ENCODE data around the gene POLN. TPM values are rescaled to one million over a fixed set of nuclear protein-coding genes. Genes with fewer than 3 reads are reported as not detected.

POLN gene
- total RNA-seq, 1 experiment from 2014 or later, result 0.50 TPM

- no peak for DNase-seq (ENCODE audit: extremely low read depth, low read depth)
Observed at GRCh38 chr4:2264481-2265041, 22.6 kb upstream of the POLN start.

- no peak for DNase-seq (ENCODE audit: extremely low read depth, low read depth)
Observed at GRCh38 chr4:2263926-2264321, 22.0 kb upstream of the POLN start.

- no peak for DNase-seq (ENCODE audit: extremely low read depth, low read depth)
Observed at GRCh38 chr4:2262944-2263250, 21.0 kb upstream of the POLN start.

- peak; percentile 97 for DNase-seq (ENCODE audit: extremely low read depth, low read depth)
Observed at GRCh38 chr4:2262145-2262943, 20.4 kb upstream of the POLN start.

GRCh38 chr4:2261853-2262144 is 19.9 kb upstream of the POLN start, which contains the start of gene MXD4:
MXD4 (minus strand) TSS chr4:2262109; CDS start chr4:2261980, 129 bp downstream.
- DNase-seq (ENCODE audit: extremely low read depth, low read depth), result no peak

- DNase-seq (ENCODE audit: extremely low read depth, low read depth), result peak; percentile 22
Observed at GRCh38 chr4:2261110-2261852, 19.4 kb upstream of the POLN start.

GRCh38 chr4:2260344-2261109 is 18.6 kb upstream of the POLN start:
- no peak for DNase-seq (ENCODE audit: extremely low read depth, low read depth)

- no peak for DNase-seq (ENCODE audit: extremely low read depth, low read depth)
Observed at GRCh38 chr4:2259541-2260343, 17.8 kb upstream of the POLN start.

- DNase-seq (ENCODE audit: extremely low read depth, low read depth), result no peak
Observed at GRCh38 chr4:2259036-2259540, 17.2 kb upstream of the POLN start.

GRCh38 chr4:2258091-2259035 is 16.4 kb upstream of the POLN start:
- DNase-seq (ENCODE audit: extremely low read depth, low read depth), result no peak

GRCh38 chr4:2257361-2258081 is 15.6 kb upstream of the POLN start:
- no peak for DNase-seq (ENCODE audit: extremely low read depth, low read depth)

- no peak for DNase-seq (ENCODE audit: extremely low read depth, low read depth)
Observed at GRCh38 chr4:2256781-2257191, 14.9 kb upstream of the POLN start.

GRCh38 chr4:2256156-2256731 is 14.3 kb upstream of the POLN start:
- DNase-seq (ENCODE audit: extremely low read depth, low read depth), result no peak

- no peak for DNase-seq (ENCODE audit: extremely low read depth, low read depth)
Observed at GRCh38 chr4:2255501-2256155, 13.7 kb upstream of the POLN start.

- DNase-seq (ENCODE audit: extremely low read depth, low read depth), result no peak
Observed at GRCh38 chr4:2254665-2255500, 13.0 kb upstream of the POLN start.
